ENCODE results near the gene TRABD2A.

DNA sequence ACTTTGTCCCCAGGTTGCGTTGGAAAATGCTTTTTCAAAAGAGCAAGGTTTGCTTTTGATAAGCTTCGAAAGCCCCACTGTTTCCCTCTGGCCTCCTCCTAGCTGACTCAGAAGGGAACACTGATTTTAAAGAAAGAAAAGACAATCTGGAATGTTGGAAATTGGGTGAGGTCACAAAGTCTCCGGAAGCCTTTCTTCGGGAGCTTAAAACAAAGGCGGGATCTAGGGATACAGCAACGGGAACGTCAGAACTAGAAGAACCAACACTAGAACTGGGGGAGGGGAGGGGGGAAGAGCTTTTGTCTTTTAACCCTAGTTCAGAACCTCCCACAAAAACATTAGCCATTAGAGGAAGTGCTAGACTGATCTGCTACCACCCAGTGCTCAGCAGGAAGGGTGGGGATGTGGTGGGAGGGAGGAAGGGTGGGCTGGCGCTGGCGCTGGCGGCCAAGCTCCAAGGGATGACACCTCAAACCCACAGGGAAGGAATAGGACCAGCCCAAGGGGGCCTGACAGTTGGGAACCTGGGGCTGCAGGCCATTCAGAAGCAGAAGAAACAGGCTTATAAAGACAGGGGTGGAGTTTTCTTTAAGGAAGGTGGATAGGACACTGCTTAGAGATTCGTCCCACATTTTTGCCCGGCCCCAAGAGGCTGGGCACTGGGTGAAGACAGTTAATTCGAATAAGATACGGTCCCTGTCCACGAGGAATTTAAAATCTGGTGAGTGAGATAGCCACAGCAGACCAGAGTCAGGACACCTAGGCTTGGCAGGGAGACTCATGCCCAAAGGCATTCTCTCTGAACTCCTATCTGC lies 26.2 kb upstream of the TRABD2A start:
- TF ChIP-seq, protein P1, sequence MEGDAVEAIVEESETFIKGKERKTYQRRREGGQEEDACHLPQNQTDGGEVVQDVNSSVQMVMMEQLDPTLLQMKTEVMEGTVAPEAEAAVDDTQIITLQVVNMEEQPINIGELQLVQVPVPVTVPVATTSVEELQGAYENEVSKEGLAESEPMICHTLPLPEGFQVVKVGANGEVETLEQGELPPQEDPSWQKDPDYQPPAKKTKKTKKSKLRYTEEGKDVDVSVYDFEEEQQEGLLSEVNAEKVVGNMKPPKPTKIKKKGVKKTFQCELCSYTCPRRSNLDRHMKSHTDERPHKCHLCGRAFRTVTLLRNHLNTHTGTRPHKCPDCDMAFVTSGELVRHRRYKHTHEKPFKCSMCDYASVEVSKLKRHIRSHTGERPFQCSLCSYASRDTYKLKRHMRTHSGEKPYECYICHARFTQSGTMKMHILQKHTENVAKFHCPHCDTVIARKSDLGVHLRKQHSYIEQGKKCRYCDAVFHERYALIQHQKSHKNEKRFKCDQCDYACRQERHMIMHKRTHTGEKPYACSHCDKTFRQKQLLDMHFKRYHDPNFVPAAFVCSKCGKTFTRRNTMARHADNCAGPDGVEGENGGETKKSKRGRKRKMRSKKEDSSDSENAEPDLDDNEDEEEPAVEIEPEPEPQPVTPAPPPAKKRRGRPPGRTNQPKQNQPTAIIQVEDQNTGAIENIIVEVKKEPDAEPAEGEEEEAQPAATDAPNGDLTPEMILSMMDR (IDR thresholded peaks at IDR 0.05; ENCODE audit: insufficient read depth, low read length, poor library complexity, severe bottlenecking) = no peak
- TF ChIP-seq EZH2phosphoT487 (conservative IDR thresholded peaks at IDR 0.05; ENCODE audit: low read length) = no peak
